Renal cortical epithelial cell (primary cell): Measurements from ENCODE around the gene MYO15B. TPM values are rescaled to one million over a fixed set of nuclear protein-coding genes. Genes with fewer than 3 reads are reported as not detected.
"Not testable (repeated sequence)": the region's sequence is repeated elsewhere in the genome, so short reads cannot be mapped to it uniquely, and the experiment has no call there.

Experiments used
- DNase-seq: peaks from one replicate; pipeline ENCODE4 v3.0.0-alpha.2; 2011; ENCODE audit warnings: low read depth
- total RNA-seq: library from RNA; depleted of rRNA; stranded (reverse); fragments of >200 nt; gene quantifications from 2 replicates; pipeline ENCODE4 v1.2.3, GENCODE V29; 2014

The MYO15B gene
- total RNA-seq, 1 donor from 2014 or later, result 3.8 TPM

DNA sequence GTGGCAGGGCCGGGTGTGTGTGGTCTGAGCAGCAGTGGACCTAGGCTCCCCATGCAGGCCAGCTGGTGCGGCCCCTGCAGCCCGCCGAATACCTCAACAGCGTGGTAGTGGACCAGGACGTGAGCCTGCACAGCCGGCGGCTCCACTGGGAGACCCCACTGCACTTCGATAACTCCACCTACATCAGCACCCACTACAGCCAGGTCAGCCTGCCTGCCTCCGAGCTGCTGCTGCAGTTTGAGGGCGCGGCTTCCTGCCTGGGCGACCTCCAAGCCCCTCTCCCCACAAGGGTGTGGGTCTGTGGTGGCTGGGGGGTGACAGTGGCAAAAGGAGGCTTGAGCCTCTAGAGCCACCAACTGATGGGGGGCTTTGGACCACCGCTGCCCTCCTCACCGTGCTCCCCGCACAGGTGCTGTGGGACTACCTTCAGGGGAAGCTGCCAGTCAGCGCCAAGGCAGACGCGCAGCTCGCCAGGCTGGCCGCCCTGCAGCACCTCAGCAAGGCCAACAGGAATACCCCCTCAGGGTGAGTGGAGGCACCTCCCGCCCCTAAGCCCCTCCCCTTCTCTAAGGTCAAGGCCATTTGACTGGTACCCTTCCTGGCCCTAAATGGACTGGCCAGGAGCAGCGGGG lies 37.2 kb downstream of the MYO15B start:
- no peak for DNase-seq

DNA sequence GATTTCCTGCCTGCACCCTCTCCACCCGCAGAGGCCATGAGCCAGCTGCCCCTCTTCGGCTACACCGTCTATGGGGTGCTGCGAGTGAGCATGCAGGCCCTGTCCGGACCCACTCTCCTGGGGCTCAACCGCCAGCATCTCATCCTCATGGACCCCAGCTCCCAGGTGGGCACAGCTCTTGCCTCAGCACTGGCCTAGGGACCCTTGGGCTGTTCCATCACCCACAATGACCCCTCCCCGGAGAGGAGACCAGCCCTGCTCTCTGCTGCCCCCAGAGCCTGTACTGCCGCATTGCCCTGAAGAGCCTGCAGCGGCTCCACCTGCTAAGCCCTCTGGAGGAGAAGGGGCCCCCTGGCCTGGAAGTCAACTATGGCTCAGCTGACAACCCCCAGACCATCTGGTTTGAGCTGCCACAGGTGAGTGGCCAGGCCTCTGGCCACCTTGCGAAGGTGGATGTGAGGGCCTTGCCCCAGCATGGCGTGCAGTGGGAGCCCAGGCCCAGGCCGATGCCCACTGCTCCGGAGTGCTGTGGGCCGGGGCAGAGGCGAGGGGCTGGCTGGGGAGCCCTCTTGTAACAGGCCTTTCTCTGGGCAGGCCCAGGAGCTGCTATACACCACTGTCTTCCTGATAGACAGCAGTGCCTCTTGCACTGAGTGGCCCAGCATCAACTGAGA lies 38.4 kb downstream of the MYO15B start:
- DNase-seq, result no peak

DNA sequence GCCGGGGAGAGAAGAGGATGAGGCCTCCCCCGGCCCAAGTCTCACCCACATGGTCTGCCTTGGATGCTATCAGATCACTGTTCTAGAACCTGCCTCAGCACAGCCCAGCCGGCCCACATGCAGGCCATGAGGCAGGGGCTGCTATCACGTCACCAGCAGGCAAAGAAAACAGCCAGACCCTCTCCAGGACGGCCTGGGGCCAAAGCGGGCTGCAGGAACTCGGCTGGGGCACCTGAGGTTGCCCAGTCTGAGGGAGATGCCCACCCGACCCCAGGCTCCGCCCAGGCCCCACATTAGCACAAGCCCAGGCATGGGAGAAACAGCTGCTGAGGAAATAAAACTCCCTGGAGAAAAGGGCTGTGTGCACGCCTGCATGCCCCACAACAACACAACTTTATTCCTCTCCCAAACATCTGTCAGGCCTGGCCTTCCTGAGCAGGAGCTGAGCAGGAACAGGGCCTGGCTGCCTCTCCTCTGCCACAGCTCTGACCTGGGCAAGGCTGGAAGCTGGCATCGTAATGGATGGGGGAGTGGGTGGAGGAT lies 39.0 kb downstream of the MYO15B start:
- no peak for DNase-seq

- no peak for DNase-seq
Measured at GRCh38 chr17:75627094-75627493, 39.5 kb downstream of the MYO15B start.

DNA sequence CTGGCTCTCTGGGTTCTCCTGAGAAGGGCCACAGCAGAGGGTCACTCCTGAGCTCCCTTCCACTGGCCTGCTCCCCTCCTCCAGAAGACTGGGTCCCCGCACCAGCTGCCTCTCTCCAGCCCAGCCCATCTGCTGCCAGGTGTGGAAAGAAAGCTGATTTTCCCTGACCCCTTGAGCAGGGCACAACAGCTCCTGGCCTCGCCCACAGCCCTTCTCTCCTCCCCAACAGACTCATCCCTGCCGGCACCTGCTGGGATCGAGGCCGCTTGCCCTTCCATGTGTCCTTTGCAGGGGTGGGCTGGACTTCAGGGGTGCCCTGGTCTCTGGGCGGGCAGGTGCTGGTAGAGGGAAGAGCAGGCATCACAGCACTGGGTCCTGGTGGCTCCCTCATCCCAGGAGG lies 40.8 kb downstream of the MYO15B start:
- DNase-seq, result no peak

- no peak for DNase-seq
Measured at GRCh38 chr17:75629157-75629556, 41.6 kb downstream of the MYO15B start.

GRCh38 chr17:75630071-75630917 lies 42.7 kb downstream of the MYO15B start:
- DNase-seq, result no peak

DNA sequence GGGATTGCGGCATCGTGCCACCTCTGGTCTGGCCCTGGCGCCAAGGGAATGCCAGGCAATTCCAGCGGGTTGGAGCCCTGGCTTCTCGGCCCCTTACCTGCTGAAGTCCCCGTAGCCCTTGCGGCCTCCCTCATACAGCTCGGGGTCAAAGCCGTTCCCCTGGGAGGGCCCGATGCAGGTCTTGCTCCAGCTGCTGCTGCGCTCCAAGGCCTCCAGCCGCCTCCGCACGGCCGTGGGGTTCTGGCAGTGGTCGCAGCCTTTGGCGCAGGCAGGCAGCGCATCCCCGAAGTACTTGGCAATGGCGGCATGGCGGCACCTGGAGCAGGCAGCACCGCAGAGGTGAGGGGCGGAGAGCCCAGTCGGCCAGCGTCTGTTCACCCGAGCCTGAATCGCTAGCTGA lies 43.8 kb downstream of the MYO15B start:
- no peak for DNase-seq

DNA sequence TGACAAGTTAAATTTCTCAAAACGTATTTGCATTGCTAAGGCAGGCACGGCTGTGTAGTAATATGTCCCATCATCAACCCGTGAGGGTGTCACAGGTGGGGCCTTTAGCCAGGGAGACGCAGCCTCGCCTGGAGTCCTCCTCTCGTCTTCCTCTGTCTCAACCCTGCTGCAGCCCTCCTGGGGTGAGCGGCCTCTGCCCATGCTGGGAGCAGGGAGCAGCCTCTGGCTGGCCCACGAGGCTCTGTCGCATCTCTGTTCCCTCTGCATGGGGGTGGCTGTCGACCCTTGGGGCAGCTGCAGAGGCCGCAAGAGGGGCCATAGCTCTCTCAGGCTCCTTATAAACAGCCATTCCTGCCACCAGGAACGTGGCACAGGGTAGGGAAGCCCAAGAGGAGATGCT lies 44.8 kb downstream of the MYO15B start:
- no peak for DNase-seq

DNA sequence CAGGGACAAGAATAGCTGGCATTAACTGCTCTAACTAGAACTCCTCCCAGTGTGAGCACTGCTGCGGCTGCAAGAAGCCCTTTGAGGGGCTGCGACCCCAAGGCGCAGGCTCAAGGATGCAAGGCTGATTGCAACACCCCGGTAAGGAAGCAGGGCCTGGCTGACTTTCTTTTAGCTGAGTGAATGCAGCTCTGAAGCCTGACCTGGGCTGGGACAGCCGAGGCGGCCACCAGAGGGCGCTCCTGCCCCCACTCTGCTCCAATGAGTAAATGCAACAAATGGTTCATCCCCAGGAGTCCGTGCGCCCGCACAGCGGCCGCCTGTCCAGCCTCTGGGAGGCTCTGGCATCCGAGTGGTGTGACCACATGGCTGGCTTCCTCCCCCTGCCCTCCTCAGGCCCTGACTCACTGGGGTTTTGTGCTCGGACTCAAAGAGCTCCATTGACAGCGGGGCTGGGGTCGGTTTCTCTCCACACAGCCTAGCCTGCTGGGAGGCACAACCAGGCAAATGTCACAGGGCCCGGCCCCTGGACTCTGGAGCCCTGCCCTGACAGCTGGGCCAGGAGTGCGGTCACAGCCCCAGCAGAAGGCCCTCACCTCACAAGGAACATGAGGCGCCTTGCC lies 45.4 kb downstream of the MYO15B start, which contains the start of gene SMIM5:
Gene SMIM5, plus strand, starts transcription at position 572 of the 623 bp plus-strand sequence. CDS start 6,768 bp downstream, outside the sequence.
- peak; percentile 78 for DNase-seq

GRCh38 chr17:75633486-75634375 lies 46.1 kb downstream of the MYO15B start:
- peak; percentile 85 for DNase-seq

- DNase-seq, result no peak
Measured at GRCh38 chr17:75634376-75634740, 46.8 kb downstream of the MYO15B start.

GRCh38 chr17:75634754-75635609 lies 47.4 kb downstream of the MYO15B start:
- DNase-seq, result no peak

DNA sequence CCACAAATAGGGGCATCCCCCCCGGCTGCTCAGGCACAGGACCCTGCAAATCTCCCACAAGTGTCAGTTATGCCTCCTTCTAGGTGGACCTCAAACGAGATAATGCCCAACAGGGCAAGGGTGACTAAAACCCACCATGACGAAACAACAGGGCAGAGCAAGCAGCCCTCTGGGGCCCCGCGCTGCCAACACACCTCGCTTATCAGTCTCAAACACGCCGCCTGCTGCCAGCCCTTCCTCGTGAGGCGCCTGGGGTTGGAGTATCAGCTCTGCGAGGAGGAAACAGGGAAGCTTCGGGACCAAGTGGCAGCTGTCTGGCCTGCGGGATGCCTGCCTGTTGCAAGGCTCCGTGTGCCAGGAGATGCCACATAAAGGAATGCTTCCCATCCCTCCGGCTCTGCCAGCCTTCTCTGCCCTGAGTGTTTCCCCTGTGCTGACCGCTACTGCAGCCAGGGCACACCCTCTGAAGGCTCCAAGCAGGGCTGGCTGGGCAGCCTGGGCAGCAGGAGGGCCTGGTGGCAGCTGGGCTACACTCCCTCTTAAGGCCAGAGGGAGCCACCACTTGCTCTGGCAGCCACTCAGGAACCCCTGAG lies 48.1 kb downstream of the MYO15B start:
- no peak for DNase-seq

- no peak for DNase-seq
Measured at GRCh38 chr17:75636381-75637142, 49.0 kb downstream of the MYO15B start.

- DNase-seq, result no peak
Measured at GRCh38 chr17:75637143-75637538, 49.5 kb downstream of the MYO15B start.

GRCh38 chr17:75637551-75637950 lies 50.0 kb downstream of the MYO15B start:
- no peak for DNase-seq

GRCh38 chr17:75638039-75638438 lies 50.4 kb downstream of the MYO15B start:
- DNase-seq, result not testable (repeated sequence)

- no peak for DNase-seq
Measured at GRCh38 chr17:75638893-75639292, 51.3 kb downstream of the MYO15B start.
